HPDE6-E6E7 (cell line): Measurements from ENCODE around the gene SDK1.

Experiments
- DNase-seq: peaks from one replicate; pipeline ENCODE4 v3.0.0; 2011; ENCODE audit warnings: missing footprints; ENCODE audit errors: extremely low spot score

The SDK1 gene

DNA sequence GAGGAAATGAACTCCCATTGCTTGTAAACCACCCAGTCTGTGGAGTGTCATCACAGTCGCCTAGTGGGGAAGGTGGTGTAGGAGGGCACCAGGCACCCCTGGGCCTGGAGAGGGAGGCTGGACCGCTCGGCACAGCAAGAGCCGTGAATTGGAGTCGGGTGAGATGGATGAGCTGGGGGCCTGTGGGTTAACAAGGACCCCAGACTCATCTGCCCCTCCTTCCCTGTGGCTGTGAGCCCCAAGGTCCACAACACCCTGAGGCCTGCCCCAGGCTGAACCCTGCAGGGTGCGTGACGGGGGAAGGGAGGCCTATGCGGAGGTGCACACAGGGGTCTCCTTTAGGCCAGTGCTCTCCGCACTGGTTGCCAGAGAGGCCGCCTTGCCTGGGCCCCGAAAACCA lies 799.6 kb downstream of the SDK1 start:
- DNase-seq: no peak

DNA sequence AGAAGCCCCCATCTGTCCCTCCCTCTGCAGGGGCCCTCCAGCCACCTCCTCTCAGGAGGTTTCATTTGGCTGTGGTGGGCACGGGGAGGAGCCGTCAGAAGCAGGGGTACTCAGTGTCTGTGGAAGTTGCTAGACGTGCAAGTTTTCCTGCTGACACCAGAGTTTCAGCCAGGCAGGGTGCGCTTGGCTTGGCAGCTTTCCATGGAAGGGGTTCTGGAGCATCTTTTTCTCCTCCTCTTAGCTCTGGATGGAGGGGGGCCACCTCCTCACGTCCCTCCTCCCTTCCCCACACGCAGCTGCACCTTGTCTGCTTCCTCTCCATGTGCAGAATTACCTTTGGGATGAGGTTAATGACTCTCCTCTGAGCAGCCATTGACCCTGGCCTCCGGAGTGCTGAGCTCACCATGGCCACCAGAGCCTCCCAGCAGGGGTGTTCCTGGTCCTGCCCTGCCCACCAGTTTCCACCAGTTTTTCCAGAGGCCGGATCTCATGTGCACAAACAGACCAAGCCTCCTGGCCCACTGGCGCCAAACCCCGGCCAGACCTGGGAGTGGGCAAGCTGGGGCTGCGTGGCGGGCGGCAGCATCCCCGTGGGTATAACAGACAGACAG lies 801.3 kb downstream of the SDK1 start:
- no peak for DNase-seq

DNA sequence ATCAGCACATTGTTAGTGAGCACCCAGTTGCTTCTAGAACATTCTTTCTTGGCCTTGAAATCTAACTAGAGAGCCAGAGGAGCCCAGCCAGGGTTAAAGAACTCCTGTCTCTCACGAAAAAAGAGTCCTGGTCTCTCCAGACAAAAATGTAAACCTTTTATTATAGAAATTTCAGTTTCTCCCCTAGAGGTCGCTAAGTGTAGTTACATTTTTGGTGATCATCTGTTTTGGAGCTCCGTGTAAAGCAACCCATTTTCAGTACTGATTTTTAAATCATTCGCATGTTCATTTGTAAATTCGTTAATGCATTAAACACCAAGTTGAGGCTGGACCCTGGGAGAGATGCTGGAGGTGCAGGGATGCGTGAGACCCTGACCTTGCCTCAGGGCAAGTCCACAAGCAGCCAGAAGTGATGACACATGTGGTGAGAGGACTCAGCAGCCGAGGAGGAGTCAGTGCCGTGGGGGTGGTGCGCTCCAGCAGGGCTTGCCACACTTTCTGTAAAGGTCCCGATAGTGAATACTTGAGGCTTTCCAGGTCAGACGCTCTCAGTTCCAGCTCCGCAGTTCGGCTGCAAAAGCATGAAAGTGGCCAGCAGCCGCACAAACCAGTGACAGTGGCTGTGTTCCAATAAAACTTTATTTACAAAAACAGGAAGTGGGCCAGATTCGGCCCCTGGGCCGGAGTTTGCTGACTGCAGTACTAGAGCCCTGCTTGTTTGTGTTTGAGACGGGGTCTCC lies 802.5 kb downstream of the SDK1 start:
- DNase-seq: no peak

DNA sequence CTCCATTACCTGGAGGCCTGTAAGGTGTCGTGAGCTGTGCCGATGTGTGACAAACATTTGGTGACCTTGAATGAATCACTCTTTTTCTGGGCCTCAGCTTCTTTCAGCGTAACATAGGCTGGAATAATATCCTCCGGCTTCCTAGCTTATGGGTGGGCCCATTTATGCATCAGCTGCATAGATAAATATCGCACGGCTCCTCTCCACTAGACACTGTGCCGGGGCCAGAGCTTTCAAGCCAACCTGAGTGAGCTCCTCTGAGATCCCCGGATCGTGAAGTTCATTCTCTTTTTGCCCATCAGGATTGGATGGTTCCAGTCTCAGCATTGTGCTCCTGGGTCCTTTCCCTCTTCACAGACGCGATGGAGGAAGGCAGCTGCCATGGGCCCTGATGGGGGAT lies 806.8 kb downstream of the SDK1 start:
- no peak for DNase-seq

DNA sequence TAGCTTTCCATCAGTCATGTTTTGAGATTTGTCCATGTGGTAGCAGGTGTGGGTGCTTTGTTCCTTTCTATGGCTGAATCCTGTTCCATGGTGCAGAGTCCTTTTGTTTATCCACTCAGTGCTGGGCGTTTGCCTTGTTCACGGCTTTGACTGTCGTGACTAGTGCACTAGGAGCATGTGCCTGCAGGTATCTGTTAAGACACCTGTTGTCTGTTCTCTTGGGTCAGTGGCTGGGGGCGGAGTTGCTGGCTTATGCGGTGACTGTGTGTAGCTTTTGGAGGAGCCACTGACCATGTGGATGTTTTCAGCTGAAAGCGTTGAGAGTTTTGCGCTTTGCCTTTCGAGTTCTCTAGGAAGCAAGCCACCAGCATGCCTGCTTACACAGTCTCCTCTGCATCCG lies 807.9 kb downstream of the SDK1 start:
- no peak for DNase-seq

DNA sequence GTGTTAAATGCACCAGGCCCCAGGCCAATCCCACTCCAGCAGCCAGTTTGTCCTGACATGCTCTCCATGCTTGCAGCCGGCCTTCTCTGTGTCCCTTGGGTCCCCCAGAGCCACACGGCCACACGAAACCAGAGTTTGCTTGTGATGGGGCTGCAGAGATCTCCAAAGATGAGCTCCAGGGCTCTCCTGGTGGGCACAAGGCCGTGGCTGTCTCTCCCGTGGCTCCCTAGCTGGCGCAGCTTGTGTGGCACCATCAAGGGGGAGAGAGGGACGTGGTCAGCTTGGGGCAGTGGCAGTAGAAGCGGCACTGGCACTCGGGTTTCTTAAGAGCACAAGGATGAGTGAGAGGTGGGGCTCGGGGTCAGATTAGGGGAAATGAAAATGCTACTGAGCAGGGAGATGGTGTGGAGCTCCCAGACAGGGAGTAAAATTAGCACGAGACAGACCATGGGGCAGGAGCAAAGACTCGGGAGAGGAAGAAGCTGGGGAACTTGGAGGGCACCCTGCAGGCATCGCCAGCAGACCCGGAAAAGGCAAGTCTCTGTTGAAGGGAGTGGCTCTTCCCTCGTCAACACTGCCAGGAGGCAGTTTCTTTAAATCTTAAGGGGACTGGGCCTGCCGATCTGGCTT lies 808.5 kb downstream of the SDK1 start:
- no peak for DNase-seq

DNA sequence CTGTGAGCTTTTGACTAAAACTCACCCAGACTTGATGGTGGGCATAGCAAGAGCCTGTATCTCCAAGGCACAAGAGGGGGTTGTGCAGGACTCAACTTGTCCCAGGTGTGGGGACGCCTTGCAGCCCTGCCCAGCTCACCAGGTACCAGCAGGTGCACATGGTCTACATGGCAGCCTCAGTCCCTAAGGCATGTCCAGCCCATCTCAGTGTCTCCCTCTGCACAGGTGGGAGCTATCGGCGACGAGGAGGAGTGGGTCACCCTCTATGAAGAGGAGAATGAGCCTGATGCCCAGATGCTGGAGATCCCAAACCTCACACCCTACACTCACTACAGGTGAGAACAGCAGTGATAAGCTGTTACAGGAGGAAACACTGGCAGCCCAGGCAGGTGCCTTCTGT lies 809.4 kb downstream of the SDK1 start:
- no peak for DNase-seq

DNA sequence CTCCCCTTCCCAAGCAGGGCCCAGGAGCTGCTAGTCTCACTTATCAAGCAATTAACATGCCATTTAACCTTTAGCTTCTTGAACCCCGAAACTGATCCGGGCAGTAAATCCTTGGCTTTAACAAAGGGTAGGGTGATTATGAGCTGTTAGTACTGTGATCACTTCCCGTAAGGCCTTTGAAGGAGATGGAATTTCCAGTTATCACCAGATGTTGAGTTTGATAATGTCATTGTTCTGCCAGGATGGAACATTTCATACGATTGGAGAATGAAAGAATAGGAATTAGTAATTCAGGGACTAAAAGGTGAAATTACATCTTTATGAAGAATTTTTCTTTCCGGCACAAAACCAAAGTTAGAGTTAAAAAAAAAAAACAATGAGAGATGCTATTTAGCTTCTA lies 810.1 kb downstream of the SDK1 start:
- DNase-seq: no peak

DNA sequence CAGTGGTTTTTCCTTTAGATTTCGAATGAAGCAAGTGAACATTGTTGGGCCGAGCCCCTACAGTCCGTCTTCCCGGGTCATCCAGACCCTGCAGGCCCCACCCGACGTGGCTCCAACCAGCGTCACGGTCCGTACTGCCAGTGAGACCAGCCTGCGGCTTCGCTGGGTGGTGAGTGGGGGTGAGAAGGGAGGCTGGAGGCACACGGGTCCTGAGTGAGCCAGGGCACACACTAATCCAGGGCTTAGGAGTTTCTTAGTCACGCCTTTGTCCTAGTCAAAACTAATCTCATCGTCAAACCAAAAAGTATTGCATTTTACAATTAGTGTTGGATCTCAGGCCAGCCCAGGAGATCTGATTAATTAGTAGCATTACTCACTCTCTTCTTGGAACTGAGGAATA lies 812.2 kb downstream of the SDK1 start:
- DNase-seq: no peak

DNA sequence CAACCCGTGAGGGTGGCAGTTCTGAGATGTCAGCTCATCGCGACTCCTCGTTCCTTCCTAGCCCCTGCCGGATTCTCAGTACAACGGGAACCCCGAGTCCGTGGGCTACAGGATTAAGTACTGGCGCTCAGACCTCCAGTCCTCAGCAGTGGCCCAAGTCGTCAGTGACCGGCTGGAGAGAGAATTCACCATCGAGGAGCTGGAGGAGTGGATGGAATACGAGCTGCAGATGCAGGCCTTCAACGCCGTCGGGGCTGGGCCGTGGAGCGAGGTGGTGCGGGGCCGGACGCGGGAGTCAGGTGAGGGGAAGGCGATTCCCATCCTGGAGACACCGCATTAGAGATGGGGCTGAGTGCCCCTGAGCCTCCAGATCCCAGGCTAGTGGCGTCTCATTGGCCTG lies 812.9 kb downstream of the SDK1 start:
- DNase-seq: no peak

DNA sequence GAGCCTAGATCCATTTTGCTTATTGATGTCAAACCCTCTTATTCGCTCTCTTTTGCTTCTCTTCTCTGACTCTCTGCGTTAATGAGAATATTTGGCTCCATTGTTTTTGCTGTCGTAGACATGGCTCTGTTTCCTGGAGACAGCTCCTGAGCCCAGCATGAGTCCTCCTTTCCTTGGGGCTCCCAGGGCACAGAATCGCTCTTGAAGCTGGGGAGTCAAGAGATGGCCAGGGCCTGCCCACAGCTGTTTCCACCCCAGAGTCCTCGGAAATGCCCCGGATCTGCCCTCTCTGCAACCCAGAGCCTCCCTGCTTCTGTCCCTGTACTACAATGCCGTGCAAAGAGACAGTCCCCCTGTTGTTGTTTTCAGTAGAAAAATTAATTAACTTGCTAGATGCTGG lies 814.4 kb downstream of the SDK1 start:
- DNase-seq: no peak

DNA sequence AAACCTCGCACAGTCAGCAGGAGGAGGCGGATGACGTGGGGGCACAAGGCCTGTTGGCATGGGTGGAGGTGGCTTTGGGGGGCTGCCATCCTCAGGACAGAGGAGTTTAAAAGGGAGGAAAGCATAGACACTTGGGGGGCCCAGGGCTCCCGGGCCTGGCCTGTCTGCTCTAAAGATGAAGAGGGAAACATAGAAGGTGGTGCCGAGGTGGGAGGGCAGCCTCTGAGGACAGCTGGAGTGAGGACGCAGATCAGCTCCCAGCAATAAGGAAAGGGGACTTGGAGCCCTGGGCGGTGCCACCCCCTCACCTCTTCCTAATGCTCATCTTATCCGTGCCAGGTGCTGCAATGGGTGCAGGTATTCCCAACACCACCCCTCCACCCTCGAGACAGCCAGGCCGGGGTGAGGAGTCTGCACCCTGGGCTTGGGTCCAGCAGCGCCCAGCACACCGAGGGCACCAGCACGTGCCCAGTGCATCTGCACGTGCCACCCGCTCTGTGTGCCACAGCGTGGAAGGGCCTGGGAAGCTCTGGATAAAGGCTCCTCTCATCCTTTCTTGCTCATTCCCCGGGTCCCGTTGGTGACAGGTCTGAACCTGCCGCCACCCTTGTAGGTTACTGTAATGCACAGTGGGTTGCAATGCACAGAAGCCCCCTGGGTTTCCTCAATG lies 815.0 kb downstream of the SDK1 start:
- DNase-seq: no peak

DNA sequence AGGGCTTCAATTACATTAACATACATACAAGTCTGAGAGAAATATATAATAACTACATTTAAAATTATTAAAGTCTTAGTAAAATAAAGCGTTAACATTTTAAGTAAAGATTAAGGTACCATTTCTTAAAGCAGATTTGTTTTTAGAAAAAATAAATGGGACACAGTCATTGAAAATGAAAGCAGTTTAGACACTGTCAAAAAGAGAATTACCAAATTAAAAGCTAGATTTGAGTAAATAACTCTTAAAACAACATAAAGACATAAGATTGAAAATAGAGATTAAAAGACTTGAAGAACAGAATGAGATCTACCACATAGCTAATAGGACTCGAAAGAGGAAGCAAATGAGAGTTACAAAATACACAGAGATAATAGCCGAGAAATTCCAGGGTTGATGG lies 818.8 kb downstream of the SDK1 start:
- no peak for DNase-seq

DNA sequence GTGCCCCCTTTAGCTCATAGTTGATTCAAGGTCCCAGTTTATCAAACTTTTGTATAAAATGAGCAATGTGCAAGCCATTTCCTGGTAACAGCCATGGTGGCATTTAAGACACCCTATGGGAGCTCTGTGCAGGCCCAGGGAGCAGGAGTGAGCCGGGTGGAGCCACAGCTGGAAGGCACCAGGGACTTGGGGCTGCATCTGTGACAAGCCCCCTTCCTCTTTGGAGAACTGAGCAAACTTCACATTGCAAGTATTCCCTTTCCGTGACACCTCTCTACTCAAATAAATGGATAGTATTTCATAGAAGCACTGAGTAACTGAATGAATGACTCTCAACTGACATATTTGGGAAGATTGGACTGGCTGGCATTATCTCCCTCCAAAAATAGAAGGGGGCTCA lies 822.3 kb downstream of the SDK1 start:
- DNase-seq: no peak

DNA sequence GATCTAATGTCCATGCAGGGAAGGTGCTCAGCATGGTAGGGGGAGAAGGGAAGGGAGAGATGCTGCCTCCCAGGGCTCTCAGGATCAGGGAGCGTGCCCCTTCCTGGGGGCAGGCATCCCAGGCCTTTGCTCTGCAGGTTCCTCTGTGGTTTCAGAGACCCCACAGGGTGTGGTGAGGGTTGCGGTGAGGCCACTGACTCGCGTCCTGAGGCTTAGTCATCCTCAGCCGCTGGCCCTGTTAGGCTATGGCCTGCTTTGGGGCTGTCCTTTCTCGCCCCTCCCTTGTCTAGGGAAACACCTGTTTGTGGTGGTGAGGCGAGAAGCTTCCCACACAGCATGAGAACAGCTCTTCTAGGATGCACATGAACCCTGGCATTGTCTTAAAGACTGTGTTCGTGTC lies 822.8 kb downstream of the SDK1 start:
- no peak for DNase-seq

DNA sequence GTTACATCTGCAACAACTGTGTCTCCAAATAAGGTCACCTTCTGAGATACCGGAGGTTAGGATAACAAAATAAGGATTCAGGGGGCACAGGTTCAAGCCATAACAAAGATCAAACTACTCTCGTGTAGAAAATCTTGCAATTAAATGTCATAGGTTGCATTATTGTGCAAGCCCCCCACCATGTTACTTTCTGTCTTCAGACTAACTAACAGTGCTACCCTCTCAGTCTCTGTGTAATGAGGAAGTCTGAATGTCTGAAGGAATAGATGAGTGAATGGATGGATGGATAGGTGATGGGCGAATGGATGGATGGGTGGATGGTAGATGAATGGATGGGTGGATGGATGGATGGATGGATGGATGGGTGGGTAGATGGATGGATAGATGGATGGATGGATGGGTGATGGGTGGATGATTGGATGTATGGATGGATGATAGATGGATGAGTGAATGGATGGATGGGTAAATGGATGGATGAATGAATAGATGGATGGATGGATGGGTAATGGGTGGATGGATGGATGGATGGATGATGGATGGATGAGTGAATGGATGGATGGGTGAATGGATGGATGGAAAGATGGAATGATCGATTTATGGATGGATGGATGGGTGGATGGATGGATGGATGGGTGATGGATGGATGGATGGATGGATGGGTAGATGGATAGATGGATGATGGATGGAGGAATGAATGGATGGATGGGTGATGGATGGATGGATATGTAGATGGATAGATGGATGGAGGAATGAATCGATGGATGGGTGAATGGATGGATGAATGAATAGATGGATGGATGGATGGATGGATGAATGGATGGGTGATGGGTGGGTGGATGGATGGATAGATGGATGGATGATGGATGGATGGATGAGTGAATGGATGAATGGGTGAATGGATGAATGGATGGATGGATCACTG lies 823.8 kb downstream of the SDK1 start:
- DNase-seq: no peak

DNA sequence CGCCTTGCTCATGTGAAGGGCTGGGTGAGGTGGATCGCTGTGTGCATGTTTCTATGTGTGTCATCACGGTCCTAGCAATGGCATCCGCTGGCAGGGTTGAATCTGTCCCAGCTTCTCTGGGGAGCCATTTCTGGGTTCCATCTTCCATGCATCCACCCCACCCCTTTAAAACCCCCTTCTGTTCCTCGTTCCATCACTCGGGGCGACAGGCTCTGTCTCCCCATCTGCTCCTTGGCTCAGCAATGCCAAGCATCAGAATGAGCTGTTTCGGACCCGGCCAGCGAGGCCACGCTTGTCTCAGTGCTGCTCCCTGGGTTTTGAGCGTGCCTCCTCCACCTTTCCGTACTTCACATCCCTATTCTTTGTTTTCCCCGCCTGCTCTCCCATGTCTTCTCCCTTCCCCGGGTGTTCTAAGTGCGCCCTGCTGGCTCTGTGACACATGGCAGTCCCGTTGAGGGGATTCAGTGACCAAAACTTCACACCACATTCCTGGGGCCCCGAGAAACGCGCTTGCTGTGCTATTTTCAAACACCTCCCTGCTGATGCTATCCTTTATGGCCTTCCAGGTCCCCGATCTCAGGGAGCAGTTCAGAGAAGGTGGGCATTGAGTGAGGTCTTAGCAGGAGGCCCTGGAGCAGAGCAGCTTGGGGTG lies 827.0 kb downstream of the SDK1 start:
- no peak for DNase-seq

DNA sequence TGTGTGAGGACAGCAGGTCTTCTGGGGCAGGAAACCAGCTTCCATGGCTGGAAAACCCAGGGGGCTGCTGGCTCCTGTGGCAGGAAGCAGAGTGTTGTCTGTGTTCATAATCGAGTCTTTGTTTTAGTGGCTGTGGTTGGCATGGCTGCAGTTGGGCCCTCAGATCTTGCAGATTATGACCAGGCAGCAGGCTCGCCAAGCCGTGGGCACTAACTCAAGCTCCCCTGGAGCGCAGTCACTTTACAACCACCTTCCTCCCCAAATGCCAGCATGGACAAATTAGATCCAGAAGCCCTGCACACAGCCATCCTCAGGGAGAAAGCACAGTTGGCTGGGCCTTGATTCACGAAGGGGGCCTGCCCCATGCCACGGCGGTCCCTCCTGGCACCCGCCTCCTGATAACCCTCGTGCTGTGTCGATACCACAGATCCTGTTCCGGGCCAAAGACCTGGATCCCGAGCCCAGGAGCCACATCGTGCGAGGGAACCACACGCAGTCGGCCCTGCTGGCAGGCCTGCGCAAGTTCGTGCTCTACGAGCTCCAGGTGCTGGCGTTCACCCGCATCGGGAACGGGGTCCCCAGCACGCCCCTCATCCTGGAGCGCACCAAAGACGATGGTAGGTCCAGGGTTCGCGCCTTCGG lies 828.5 kb downstream of the SDK1 start:
- no peak for DNase-seq

DNA sequence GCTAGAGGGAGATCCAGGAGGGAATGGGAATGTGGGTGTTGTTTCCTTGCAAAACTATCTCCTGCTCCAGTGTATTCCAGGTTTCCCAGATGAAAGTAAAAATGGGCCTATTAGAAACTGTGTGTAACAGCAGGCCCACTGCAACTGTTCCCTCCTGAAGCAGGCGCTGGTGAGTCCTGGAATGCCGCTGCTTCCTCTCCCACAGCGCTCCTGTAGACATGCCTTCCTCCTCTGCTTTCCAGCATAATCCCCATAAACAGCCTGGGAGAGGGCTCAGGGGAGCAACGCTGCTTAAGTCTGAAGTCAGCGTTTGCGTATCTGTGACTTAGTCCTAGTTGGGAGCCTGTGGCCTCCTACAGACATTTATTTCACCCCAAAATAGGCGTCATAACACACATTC lies 830.0 kb downstream of the SDK1 start:
- DNase-seq: no peak

DNA sequence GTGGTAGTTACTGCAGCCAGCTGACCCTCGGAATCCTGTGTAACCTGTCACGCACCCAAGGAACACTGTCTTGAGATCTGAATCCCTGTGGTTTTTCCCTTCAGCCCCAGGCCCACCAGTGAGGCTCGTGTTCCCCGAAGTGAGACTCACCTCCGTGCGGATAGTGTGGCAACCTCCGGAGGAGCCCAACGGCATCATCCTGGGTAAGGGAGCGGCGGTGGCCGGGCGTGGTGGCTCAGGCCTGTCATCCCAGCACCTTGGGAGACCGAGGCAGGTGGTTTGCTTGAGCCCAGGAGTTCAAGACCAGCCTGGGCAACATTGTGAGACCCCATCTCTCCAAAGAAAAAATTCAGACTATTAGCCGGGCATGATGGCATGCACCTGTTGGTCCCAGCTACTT lies 831.2 kb downstream of the SDK1 start:
- DNase-seq: no peak
